HL-60 (cell line): Measurements from ENCODE around the gene CYP2C18.
"Not testable (repeated sequence)": the region's sequence is repeated elsewhere in the genome, so short reads cannot be mapped to it uniquely, and the experiment has no call there.

Source experiments
- DNase-seq, 2 experiments: peaks; one replicate each; pipeline ENCODE4 v3.0.0-alpha.2; 2010 to 2020; ENCODE audit warnings: low read depth in 1 of 2, low spot score in 1 of 2
- H3K27ac ChIP-seq: fragments of 250-450 bp; sonication (Bioruptor Pico); replicated peaks from 2 replicates; pipeline ENCODE4 v1.5.1; 2020; ENCODE audit warnings: mild to moderate bottlenecking, moderate library complexity
- H3K27me3 ChIP-seq: fragments of 250-450 bp; sonication (Bioruptor Pico); 2 replicates; pipeline ENCODE4 v1.5.1; 2021; ENCODE audit warnings: mild to moderate bottlenecking, moderate library complexity; ENCODE audit not compliant: insufficient read depth, poor library complexity, severe bottlenecking
- H3K4me3 ChIP-seq: replicated peaks from 2 replicates; pipeline ENCODE4 v1.5.1; 2011; ENCODE audit warnings: mild to moderate bottlenecking, control low read depth, low read length; ENCODE audit not compliant: insufficient read depth
- CTCF ChIP-seq: IDR thresholded peaks from one replicate; pipeline ENCODE4 v1.5.1; 2011; ENCODE audit warnings: low read length, control low read depth, inconsistent platforms; ENCODE audit not compliant: insufficient read depth
- GABPA ChIP-seq: IDR thresholded peaks from 2 replicates; pipeline ENCODE4 v1.6.1; 2012; ENCODE audit warnings: low read depth
- POLR2AphosphoS5 ChIP-seq: IDR thresholded peaks from 2 replicates; pipeline ENCODE4 v1.6.1; 2012; ENCODE audit warnings: low read depth
- SPI1 ChIP-seq: IDR thresholded peaks from 2 replicates; pipeline ENCODE4 v1.6.1; 2012; ENCODE audit warnings: low read depth, mild to moderate bottlenecking, borderline replicate concordance
- TF ChIP-seq, protein P1 (sequence below): IDR thresholded peaks from 2 replicates; pipeline ENCODE4 v1.6.1; 2012; ENCODE audit warnings: low read depth; ENCODE audit not compliant: insufficient replicate concordance

The CYP2C18 gene

DNA sequence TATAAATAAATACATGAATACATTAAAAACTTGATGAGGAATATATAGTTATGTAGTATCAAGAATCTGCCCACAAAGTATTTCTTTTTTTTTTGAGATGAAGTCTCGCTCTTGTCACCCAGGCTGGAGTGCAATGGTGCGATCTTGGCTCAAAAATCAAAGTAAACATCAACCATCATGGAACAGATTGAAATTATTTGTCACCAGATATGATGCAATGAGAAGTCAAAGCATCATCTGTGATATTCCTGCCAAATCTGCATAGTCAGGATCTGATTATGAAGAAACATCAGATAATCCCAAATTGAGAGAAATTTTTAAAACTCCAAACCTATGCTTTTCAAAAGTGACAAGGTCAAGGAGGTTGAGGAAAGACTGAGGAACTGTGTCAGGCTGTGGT, 5.1 kb upstream of the CYP2C18 start:
- no peak for DNase-seq
- Histone ChIP-seq H3K27me3 (no peaks in the 10 kb centered on the region), H3K4me3 (no peak overlapping the region), H3K27ac (no peak overlapping the region)
- TF ChIP-seq, protein P1, sequence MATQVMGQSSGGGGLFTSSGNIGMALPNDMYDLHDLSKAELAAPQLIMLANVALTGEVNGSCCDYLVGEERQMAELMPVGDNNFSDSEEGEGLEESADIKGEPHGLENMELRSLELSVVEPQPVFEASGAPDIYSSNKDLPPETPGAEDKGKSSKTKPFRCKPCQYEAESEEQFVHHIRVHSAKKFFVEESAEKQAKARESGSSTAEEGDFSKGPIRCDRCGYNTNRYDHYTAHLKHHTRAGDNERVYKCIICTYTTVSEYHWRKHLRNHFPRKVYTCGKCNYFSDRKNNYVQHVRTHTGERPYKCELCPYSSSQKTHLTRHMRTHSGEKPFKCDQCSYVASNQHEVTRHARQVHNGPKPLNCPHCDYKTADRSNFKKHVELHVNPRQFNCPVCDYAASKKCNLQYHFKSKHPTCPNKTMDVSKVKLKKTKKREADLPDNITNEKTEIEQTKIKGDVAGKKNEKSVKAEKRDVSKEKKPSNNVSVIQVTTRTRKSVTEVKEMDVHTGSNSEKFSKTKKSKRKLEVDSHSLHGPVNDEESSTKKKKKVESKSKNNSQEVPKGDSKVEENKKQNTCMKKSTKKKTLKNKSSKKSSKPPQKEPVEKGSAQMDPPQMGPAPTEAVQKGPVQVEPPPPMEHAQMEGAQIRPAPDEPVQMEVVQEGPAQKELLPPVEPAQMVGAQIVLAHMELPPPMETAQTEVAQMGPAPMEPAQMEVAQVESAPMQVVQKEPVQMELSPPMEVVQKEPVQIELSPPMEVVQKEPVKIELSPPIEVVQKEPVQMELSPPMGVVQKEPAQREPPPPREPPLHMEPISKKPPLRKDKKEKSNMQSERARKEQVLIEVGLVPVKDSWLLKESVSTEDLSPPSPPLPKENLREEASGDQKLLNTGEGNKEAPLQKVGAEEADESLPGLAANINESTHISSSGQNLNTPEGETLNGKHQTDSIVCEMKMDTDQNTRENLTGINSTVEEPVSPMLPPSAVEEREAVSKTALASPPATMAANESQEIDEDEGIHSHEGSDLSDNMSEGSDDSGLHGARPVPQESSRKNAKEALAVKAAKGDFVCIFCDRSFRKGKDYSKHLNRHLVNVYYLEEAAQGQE = no peak
- TF ChIP-seq GABPA (no peak), CTCF (no peak), POLR2AphosphoS5 (no peak), SPI1 (no peak)

GRCh38 chr10:94680544-94680943, 3.0 kb upstream of the CYP2C18 start:
- H3K4me3 ChIP-seq = no peak overlapping the region
- DNase-seq = no peak
- no peak overlapping the region for H3K27ac ChIP-seq

DNA sequence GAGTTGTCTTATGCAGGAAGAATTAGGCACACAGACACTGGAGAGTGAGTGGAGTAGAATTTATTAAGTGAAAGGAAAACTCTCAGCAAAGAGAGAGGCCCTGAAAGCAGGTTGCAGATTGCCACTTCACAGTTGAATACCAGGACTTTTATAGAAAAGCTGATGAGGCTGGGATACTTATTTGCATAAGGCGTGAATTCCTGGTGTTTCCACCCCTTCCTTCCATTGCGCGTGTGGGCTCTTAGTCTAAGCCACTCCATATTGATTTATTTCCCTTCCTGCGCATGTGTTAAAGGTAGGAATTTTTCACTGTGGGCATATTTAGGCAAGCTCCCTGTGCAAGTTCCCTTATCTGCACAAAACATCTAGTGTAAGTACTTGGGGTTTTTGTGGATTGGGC, 893 bp upstream of the CYP2C18 start:
- not testable (repeated sequence) for H3K27ac ChIP-seq, H3K27me3 ChIP-seq, DNase-seq, H3K4me3 ChIP-seq

More at GRCh38 chr10:94680544-94680943, 3.0 kb upstream of the CYP2C18 start:
- TF ChIP-seq POLR2AphosphoS5 (no peak), GABPA (no peak), CTCF (no peak), SPI1 (no peak)
- TF ChIP-seq, protein P1 = no peak
- H3K27me3 ChIP-seq = no peaks in the 10 kb centered on the region

DNA sequence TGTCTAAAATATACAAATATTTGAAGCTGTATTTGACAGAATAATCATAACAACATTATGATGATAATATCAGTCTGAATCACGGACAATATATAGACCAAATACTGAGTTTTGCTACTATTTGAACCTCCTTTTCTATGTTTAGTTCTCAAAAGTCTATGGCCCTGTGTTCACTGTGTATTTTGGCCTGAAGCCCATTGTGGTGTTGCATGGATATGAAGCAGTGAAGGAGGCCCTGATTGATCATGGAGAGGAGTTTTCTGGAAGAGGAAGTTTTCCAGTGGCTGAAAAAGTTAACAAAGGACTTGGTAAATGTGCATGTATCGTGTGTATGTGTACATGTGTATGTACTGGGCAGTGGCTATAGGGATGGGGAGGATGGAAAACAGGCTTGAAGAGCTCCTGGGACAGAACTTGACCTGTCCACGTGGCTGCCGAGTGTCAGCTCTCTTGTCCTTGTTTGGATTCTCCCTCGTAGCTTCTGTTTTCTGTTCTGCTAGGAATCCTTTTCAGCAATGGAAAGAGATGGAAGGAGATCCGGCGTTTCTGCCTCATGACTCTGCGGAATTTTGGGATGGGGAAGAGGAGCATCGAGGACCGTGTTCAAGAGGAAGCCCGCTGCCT, 4.2 kb downstream of the CYP2C18 start:
- DNase-seq = no peak
- no peaks in the 10 kb centered on the region for H3K27me3 ChIP-seq
- TF ChIP-seq SPI1 = no peak
- no peak for TF ChIP-seq CTCF
- H3K27ac ChIP-seq = no peak overlapping the region
- H3K4me3 ChIP-seq = no peak overlapping the region
